ENCODE data around the gene TTC27.
"Not testable (repeated sequence)": the region's sequence is repeated elsewhere in the genome, so short reads cannot be mapped to it uniquely, and the experiment has no call there.

The TTC27 gene

GRCh38 chr2:32719430-32719829, 91.6 kb downstream of the TTC27 start:
- FAIRE-seq (no peak), DNase-seq (ENCODE audit: insufficient read length, low spot score) (no peak)
- no peak for TF ChIP-seq POLR2A (IDR thresholded peaks at IDR 0.05; ENCODE audit: low read depth, low read length)

GRCh38 chr2:32719933-32720716, 92.3 kb downstream of the TTC27 start:
- TF ChIP-seq POLR2A (IDR thresholded peaks at IDR 0.05; ENCODE audit: low read depth, low read length), result no peak
- DNase-seq (ENCODE audit: insufficient read length, low spot score) (no peak), FAIRE-seq (no peak)

- FAIRE-seq (no peak), DNase-seq (ENCODE audit: insufficient read length, low spot score) (no peak)
- TF ChIP-seq POLR2A (IDR thresholded peaks at IDR 0.05; ENCODE audit: low read depth, low read length), result no peak
These were observed 92.9 kb downstream of the TTC27 start for GRCh38 chr2:32720771-32721170.

- TF ChIP-seq POLR2A (IDR thresholded peaks at IDR 0.05; ENCODE audit: low read depth, low read length), result no peak
- DNase-seq (ENCODE audit: insufficient read length, low spot score) (no peak), FAIRE-seq (no peak)
These were observed 93.5 kb downstream of the TTC27 start for GRCh38 chr2:32721376-32721775.

GRCh38 chr2:32723467-32724079, 95.7 kb downstream of the TTC27 start:
- no peak for TF ChIP-seq POLR2A (IDR thresholded peaks at IDR 0.05; ENCODE audit: low read depth, low read length)
- no peak for FAIRE-seq

GRCh38 chr2:32726678-32727077, 98.8 kb downstream of the TTC27 start:
- not testable (repeated sequence) for DNase-seq (ENCODE audit: insufficient read length, low spot score); FAIRE-seq

More at GRCh38 chr2:32723467-32724079, 95.7 kb downstream of the TTC27 start:
- no peak for DNase-seq (ENCODE audit: insufficient read length, low spot score)

- no peak for TF ChIP-seq POLR2A (IDR thresholded peaks at IDR 0.05; ENCODE audit: low read depth, low read length)
- DNase-seq (ENCODE audit: insufficient read length, low spot score) (no peak), FAIRE-seq (no peak)
These were observed 99.3 kb downstream of the TTC27 start for GRCh38 chr2:32727157-32727556.

- FAIRE-seq; DNase-seq (ENCODE audit: insufficient read length, low spot score): not testable (repeated sequence)
These were observed 103.1 kb downstream of the TTC27 start for GRCh38 chr2:32730958-32731357.

GRCh38 chr2:32732120-32732519, 104.3 kb downstream of the TTC27 start:
- DNase-seq (ENCODE audit: insufficient read length, low spot score) (no peak), FAIRE-seq (no peak)
- no peak for TF ChIP-seq POLR2A (IDR thresholded peaks at IDR 0.05; ENCODE audit: low read depth, low read length)

- TF ChIP-seq POLR2A (IDR thresholded peaks at IDR 0.05; ENCODE audit: low read depth, low read length), result no peak
- DNase-seq (ENCODE audit: insufficient read length, low spot score) (no peak), FAIRE-seq (no peak)
These were observed 105.1 kb downstream of the TTC27 start for GRCh38 chr2:32732912-32733472.

- DNase-seq (ENCODE audit: insufficient read length, low spot score) (no peak), FAIRE-seq (peak; percentile 33)
- TF ChIP-seq POLR2A (IDR thresholded peaks at IDR 0.05; ENCODE audit: low read depth, low read length), result no peak
These were observed 107.5 kb downstream of the TTC27 start for GRCh38 chr2:32735348-32735747.

GRCh38 chr2:32738939-32739338, 111.1 kb downstream of the TTC27 start:
- FAIRE-seq (no peak), DNase-seq (ENCODE audit: insufficient read length, low spot score) (no peak)
- no peak for TF ChIP-seq POLR2A (IDR thresholded peaks at IDR 0.05; ENCODE audit: low read depth, low read length)

GRCh38 chr2:32739664-32740063, 111.8 kb downstream of the TTC27 start:
- DNase-seq (ENCODE audit: insufficient read length, low spot score), result no peak
- FAIRE-seq, result peak; percentile 55
- TF ChIP-seq POLR2A (IDR thresholded peaks at IDR 0.05; ENCODE audit: low read depth, low read length), result no peak

GRCh38 chr2:32741575-32741974, 113.7 kb downstream of the TTC27 start:
- no peak for DNase-seq (ENCODE audit: insufficient read length, low spot score)
- TF ChIP-seq POLR2A (IDR thresholded peaks at IDR 0.05; ENCODE audit: low read depth, low read length), result no peak
- no peak for FAIRE-seq

GRCh38 chr2:32742376-32742775, 114.5 kb downstream of the TTC27 start:
- TF ChIP-seq POLR2A (IDR thresholded peaks at IDR 0.05; ENCODE audit: low read depth, low read length), result no peak
- FAIRE-seq (peak; percentile 33), DNase-seq (ENCODE audit: insufficient read length, low spot score) (no peak)

Measured in H54 (cell line).